Panc1 (cell line): ENCODE data around the gene ATP8B2. TPM values are rescaled to one million over a fixed set of nuclear protein-coding genes. Genes with fewer than 3 reads are reported as not detected.

ENCODE experiments used
- ATAC-seq: fragments of 200-7000 bp; cut with Tn5 transposase; 2 replicates; pipeline ENCODE4 v1.9.1; 2020; ENCODE audit warnings: mild to moderate bottlenecking, moderate library complexity
- BruUV-seq: library from RNA; stranded (reverse); fragments of 400-500 nt; replicated peaks from 2 replicates; lab custom pipeline; 2021; lab: Mats Ljungman, UMichigan
- CTCF ChIA-PET: fragments of 300-600 bp; sonication (Branson Sonifier 250); formaldehyde crosslinking; loops from one replicate; lab custom pipeline; 2022; ENCODE audit warnings: antibody characterized with exemption; lab: Charles Lee
- POLR2A ChIA-PET: fragments of 300-600 bp; sonication (Branson Sonifier 250); formaldehyde crosslinking; loops from one replicate; lab custom pipeline; 2022; ENCODE audit warnings: antibody characterized with exemption; lab: Charles Lee
- DNase-seq: peaks from one replicate; pipeline ENCODE4 v3.0.0-alpha.2; 2010; ENCODE audit warnings: low read depth, low spot score
- H3K27ac ChIP-seq: 2 replicates; pipeline ENCODE4 v1.5.1; 2011; ENCODE audit warnings: mild to moderate bottlenecking, low read length, inconsistent platforms
- H3K27me3 ChIP-seq: fragments of 200-500 bp; sonication (Bioruptor generic); 2 replicates; pipeline ENCODE4 v1.6.0; 2014; ENCODE audit warnings: low read length, inconsistent platforms; ENCODE audit not compliant: control insufficient read depth, insufficient read depth
- H3K36me3 ChIP-seq: fragments of 200-500 bp; sonication (Bioruptor generic); 2 replicates; pipeline ENCODE4 v1.5.1; 2014; ENCODE audit warnings: inconsistent platforms, mild to moderate bottlenecking, low read length, moderate library complexity; ENCODE audit not compliant: control insufficient read depth, insufficient read depth
- H3K4me1 ChIP-seq: 2 replicates; pipeline ENCODE4 v1.5.1; 2011; ENCODE audit warnings: inconsistent platforms, mild to moderate bottlenecking, low read length, moderate library complexity; ENCODE audit not compliant: control insufficient read depth, insufficient read depth
- H3K4me3 ChIP-seq, 2 experiments: 2 replicates each; pipeline ENCODE4 v1.5.1; 2011 to 2012; ENCODE audit warnings: low read depth in 2 of 2, low read length in 2 of 2, mild to moderate bottlenecking in 2 of 2, inconsistent platforms in 1 of 2, moderate library complexity in 1 of 2
- H3K9me3 ChIP-seq: fragments of 200-500 bp; sonication (Bioruptor generic); 2 replicates; pipeline ENCODE4 v1.5.1; 2014; ENCODE audit warnings: low read depth, mild to moderate bottlenecking, inconsistent platforms, low read length, moderate library complexity; ENCODE audit not compliant: control insufficient read depth, insufficient read depth
- POLR2AphosphoS5 ChIP-seq: IDR thresholded peaks from 2 replicates; pipeline ENCODE4 v1.6.1; 2012; ENCODE audit warnings: mild to moderate bottlenecking, low read depth, low read length, moderate library complexity
- SIN3A ChIP-seq: IDR thresholded peaks from 2 replicates; pipeline ENCODE4 v1.6.1; 2012; ENCODE audit warnings: low read depth, mild to moderate bottlenecking, low read length, moderate library complexity, borderline replicate concordance; ENCODE audit not compliant: insufficient read depth
- TCF7L2 ChIP-seq: IDR thresholded peaks from 2 replicates; pipeline ENCODE4 v1.6.1; 2011; ENCODE audit warnings: mild to moderate bottlenecking, low read depth, low read length, inconsistent platforms
- in situ Hi-C: cut with HindIII; loops from 2 replicates; pipeline ENCODE4 v1.10.0; 2016; ENCODE audit warnings: low sequenced_read_pairs, low pct_unique_long_range_greater_than_20kb
- intact Hi-C: fragments of 100-400 bp; cut with micrococcal nuclease; formaldehyde crosslinking; loops from one replicate; pipeline ENCODE4 v1.10.0; 2022; ENCODE audit not compliant: unreplicated experiment
- total RNA-seq: library from RNA; stranded (reverse); gene quantifications from one replicate; pipeline ENCODE4 v1.2.1, GENCODE V29; 2021; ENCODE audit not compliant: unreplicated experiment
- TF ChIP-seq, protein P1 (sequence below): fragments of 450-650 bp; IDR thresholded peaks from 2 replicates; pipeline ENCODE4 v1.5.1; 2017; ENCODE audit warnings: mild to moderate bottlenecking
- TF ChIP-seq, protein P2 (sequence below), 2 experiments: IDR thresholded peaks; 2 replicates each; pipeline ENCODE4 v1.6.1; 2011 to 2012; ENCODE audit warnings: low read depth in 2 of 2, control low read depth in 1 of 2, low read length in 1 of 2, mild to moderate bottlenecking in 1 of 2, moderate library complexity in 1 of 2; ENCODE audit not compliant: insufficient read depth in 1 of 2

Gene ATP8B2
- total RNA-seq, 1 experiment from 2014 or later = 14.7 TPM

DNA sequence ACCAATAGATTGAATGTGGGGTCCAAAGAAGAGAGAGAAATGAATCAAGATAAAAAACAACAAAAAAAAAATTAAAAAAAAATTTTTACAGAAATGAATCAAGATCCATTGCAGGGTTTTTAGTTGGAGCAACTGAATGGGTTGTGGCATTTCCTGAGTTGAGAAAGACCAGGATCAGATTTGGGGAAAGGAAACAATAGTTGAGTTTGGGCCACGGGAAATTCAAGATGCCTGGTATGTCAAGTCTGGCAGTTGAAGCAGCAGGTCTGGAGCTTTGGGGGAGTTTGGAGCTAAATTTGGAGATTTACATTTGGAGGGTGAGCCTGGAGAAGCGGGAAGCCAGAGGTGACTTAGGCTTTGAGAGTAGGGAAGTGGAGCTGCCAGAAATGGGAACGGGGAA lies 22.6 kb downstream of the ATP8B2 start:
- ATAC-seq (no peak), DNase-seq (no peak)
- POLR2A ChIA-PET = no interaction called here
- intact Hi-C loops = no loop called here
- peaks cover 2% of the 10 kb centered on the region; the same call in 1 of the 2 replicates for H3K36me3 ChIP-seq
- no peak overlapping the region for H3K4me3 ChIP-seq
- H3K9me3 ChIP-seq = no peaks in the 10 kb centered on the region
- H3K4me1 ChIP-seq = peaks cover 9% of the 10 kb centered on the region
- BruUV-seq = no TSS peak
- CTCF ChIA-PET = no interaction called here
- in situ Hi-C loops = no loop called here
- no peaks in the 10 kb centered on the region for H3K27me3 ChIP-seq
- TF ChIP-seq POLR2AphosphoS5 (no peak), SIN3A (no peak), TCF7L2 (no peak)
- TF ChIP-seq, protein P1, sequence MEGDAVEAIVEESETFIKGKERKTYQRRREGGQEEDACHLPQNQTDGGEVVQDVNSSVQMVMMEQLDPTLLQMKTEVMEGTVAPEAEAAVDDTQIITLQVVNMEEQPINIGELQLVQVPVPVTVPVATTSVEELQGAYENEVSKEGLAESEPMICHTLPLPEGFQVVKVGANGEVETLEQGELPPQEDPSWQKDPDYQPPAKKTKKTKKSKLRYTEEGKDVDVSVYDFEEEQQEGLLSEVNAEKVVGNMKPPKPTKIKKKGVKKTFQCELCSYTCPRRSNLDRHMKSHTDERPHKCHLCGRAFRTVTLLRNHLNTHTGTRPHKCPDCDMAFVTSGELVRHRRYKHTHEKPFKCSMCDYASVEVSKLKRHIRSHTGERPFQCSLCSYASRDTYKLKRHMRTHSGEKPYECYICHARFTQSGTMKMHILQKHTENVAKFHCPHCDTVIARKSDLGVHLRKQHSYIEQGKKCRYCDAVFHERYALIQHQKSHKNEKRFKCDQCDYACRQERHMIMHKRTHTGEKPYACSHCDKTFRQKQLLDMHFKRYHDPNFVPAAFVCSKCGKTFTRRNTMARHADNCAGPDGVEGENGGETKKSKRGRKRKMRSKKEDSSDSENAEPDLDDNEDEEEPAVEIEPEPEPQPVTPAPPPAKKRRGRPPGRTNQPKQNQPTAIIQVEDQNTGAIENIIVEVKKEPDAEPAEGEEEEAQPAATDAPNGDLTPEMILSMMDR = no peak
- no peak overlapping the region for H3K27ac ChIP-seq

DNA sequence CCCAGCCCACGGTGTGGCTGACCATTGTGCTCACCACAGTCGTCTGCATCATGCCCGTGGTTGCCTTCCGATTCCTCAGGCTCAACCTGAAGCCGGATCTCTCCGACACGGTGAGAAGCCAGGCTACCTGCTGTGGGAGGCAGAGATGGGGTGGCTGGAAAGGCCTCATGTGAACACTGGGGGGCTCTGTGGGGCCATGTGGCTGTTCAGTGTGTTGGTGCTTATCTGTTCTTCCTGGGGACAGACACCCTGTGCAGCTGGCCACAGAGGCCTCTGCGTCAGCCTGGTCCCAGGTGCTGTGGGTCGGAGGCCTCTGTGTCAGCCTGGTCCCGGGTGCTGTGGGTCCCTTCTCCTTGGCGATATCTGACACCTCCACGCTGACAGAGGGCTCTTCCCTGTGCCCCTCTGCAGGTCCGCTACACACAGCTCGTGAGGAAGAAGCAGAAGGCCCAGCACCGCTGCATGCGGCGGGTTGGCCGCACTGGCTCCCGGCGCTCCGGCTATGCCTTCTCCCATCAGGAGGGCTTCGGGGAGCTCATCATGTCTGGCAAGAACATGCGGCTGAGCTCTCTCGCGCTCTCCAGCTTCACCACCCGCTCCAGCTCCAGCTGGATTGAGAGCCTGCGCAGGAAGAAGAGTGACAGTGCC lies 23.2 kb downstream of the ATP8B2 start:
- Histone ChIP-seq H3K27me3 (no peaks in the 10 kb centered on the region), H3K9me3 (no peaks in the 10 kb centered on the region), H3K36me3 (peaks cover 2% of the 10 kb centered on the region; the same call in 1 of the 2 replicates), H3K4me3 (no peak overlapping the region), H3K27ac (no peak overlapping the region), H3K4me1 (peaks cover 13% of the 10 kb centered on the region)
- in situ Hi-C loops = no loop called here
- intact Hi-C loops = no loop called here
- DNase-seq (no peak), ATAC-seq (no peak)
- BruUV-seq = no TSS peak
- ChIA-PET CTCF (no interaction called here), POLR2A (no interaction called here)
- TF ChIP-seq, protein P2, sequence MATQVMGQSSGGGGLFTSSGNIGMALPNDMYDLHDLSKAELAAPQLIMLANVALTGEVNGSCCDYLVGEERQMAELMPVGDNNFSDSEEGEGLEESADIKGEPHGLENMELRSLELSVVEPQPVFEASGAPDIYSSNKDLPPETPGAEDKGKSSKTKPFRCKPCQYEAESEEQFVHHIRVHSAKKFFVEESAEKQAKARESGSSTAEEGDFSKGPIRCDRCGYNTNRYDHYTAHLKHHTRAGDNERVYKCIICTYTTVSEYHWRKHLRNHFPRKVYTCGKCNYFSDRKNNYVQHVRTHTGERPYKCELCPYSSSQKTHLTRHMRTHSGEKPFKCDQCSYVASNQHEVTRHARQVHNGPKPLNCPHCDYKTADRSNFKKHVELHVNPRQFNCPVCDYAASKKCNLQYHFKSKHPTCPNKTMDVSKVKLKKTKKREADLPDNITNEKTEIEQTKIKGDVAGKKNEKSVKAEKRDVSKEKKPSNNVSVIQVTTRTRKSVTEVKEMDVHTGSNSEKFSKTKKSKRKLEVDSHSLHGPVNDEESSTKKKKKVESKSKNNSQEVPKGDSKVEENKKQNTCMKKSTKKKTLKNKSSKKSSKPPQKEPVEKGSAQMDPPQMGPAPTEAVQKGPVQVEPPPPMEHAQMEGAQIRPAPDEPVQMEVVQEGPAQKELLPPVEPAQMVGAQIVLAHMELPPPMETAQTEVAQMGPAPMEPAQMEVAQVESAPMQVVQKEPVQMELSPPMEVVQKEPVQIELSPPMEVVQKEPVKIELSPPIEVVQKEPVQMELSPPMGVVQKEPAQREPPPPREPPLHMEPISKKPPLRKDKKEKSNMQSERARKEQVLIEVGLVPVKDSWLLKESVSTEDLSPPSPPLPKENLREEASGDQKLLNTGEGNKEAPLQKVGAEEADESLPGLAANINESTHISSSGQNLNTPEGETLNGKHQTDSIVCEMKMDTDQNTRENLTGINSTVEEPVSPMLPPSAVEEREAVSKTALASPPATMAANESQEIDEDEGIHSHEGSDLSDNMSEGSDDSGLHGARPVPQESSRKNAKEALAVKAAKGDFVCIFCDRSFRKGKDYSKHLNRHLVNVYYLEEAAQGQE (IDR thresholded peaks at IDR 0.05; ENCODE audit: insufficient read depth in 1 of 2, low read depth in 2 of 2, low read length in 1 of 2) = no peak
- TF ChIP-seq, protein P1 = peak; percentile 42
- TF ChIP-seq POLR2AphosphoS5 = no peak
